NAMALWA (cell line): Measurements from ENCODE around the gene SLC43A2.
"Not testable (repeated sequence)": the region's sequence is repeated elsewhere in the genome, so short reads cannot be mapped to it uniquely, and the experiment has no call there.

Source experiments
- DNase-seq: peaks from one replicate; pipeline ENCODE4 v3.0.0-alpha.2; 2015; ENCODE audit warnings: low spot score

Gene SLC43A2

DNA sequence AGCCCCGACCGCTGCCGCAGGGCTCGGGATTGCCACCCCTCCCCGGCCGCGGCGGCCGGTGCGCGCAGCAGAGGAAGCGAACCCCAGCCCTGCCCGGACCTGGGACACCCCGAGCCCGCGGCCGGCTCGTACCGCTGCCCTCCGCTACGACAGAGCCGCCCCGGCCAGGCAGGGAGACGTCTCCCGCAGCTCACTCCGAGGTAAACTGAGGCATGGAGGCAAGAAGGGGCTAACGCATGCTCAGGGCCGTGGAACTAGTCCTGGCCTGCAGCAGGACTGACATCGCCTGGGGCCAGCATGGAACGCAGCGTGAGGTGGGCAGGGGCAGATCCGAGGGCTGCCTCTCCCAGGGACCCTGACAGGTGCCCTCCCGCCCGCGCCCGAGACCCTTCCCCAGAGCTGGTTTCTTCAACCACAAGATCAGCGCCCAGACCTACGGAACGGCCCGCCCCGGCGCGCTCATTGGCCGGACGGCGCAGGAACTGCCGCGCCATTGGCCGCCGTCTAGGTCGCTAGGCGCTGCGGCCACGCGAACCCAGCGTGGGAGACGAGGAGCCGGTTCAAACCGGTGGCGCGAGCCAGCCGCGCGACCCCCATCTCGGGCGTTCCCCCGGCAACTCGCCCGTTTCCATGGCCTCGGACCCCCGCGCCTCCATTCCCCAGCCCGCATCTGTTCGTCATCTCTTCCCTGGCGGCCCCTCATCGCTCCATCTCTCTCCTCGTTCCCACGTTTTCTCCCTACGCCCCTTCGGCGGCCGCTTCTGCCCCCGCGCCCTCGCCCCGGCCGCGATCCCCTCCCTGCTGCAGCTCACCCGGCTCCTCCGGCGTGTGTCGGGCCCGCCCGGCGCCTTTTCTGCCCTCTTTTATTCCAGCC, at the start of gene SLC43A2:
Gene SLC43A2 (minus strand): TSS at position 853 of the 874 bp plus-strand sequence. CDS start 960 bp downstream, outside the sequence.
- DNase-seq = peak; percentile 74

DNA sequence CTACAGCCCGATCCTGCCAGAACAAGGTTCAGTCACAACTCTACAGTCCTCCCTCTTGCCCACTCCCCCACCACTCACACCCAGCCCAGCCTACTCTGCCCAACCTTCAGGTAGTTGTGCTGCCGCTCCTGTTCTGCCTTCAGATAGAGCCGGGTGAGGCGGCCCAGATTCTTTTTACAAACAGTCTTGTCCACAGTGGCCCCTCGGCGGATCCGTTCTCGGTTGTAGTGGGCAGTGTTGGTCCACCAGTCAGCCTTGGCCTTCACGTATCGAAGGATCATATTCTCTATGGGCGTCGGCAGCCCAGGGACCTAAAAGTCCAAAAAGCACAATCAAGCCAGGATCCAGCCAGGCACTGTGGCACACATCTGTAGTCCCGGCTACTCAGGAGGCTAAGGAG, 47.8 kb upstream of the SLC43A2 start:
- no peak for DNase-seq

DNA sequence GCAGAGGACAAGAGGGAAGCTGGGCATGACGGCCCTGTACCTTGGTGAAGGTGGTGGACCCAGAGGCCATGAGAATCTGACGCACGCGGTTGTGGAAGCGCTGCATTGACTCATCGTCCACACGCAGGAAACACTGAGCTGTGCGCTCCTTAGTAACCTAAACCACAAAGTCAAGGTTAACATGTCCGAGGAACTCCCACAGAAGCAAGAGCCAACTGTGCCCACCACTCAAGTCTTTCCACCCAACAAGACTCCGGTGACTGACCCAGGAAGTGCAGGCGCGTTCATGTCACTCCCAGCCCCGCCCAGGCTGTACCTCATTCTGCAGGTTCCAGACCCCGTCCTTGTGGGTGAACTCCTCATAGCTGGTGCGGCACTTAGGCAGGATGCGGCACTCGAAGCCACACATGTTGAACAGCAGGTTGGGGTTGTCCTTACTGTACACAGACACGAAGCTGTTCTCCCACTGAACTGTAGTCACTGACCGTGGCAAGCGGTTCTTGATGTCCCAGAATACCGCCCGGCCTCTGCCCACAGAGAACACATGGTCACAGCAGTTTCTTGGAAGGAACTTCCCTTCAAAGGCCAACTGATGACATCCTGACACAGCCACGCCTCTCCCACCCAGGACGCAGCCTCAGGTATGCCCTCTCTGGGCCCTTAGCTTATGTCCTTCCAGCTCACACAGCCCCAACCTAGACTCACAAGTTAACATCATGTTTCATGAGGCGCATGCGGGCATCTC, 44.6 kb upstream of the SLC43A2 start:
- DNase-seq = no peak

DNA sequence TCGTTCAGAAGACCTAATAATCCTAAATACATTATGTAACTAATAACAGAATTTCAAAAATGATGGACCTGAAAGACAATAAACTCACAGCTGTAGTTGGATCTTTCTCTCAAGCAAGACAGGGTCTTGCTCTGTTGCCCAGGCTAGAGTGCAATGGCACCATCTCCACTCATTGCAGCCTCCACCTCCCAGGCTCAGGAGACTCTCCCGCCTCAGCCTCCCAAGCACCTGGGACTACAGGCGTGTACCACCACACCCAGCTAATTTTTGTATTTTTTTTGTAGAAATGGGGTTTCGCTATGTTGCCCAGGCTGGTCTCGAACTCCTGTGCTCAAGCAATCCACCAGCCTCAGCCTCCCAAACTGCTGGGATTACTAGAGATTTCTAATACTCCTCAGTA, 35.3 kb upstream of the SLC43A2 start:
- not testable (repeated sequence) for DNase-seq

DNA sequence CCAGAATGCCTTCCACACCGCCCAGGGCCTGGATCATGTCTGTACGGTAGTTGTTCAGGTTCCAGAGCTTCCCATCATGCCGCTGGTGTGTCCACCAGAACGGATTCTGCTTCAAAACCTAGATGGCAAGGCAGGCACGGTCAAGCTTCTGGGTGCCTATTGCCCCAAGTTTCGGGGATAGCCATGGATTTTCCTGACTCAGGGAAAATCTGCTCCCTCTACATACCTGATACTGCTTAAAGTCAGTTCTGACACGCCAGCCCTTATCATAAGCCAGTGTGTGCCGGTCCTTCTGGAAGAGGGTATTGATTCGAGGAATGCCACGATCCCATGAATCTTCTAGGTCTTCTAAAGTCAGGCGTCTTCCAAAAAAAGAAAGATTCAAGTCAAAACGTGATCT, 32.4 kb upstream of the SLC43A2 start:
- no peak for DNase-seq

DNA sequence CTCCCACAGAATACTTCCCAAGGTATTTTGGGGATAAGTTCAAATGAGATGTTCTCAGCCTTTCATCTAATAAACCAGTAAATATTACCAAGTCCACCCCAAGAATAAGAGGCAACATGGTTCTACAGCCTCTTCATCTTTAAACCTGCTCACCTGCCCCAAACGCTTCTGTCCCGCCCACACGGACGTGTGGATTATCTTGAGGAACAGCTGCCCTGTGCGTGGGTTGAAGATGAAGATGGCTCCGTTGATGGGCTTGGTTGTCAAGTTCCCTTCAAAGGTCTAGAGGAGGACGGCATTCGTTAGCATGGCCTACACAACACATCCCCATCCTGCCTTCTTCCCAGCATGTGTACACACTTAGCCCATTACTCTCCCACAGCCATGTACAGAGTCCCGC, 29.5 kb upstream of the SLC43A2 start:
- no peak for DNase-seq

DNA sequence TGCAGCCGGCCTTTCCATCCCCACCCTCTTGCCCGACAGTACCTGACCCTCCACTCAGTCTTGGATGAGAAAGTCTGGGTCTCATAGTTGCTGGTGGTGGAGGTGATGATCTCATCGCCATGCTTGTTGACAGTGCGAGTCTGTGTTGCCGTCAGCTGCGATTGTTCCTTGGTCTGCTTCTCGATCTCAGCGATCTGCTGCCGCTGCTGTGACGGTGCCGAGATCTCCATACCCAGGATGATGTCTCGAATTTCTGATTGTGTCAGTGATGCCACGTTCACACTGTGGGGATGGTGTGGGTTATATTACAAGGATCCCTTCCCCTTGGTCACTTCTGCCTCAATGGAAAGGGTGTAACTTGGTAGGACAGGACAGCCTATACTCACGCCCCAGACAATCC, 25.1 kb upstream of the SLC43A2 start:
- DNase-seq = no peak

DNA sequence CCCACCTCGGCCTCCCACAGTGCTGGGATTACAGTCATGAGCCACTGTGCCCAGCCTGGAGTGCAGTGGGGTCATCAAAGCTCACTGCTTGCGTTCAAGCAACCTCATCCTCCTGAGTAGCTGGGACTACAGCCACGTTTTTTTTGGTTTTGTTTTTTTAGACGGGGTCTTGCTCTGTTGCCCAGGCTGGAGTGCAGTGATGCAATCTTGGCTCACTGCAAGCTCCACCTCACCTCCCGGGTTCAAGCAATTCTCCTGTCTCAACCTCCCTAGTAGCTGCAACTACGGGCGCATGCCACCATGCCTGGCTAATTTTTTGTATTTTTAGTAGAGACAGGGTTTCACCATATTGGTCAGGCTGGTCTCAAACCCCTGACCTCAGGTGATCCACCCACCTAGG, 24.2 kb upstream of the SLC43A2 start:
- not testable (repeated sequence) for DNase-seq

DNA sequence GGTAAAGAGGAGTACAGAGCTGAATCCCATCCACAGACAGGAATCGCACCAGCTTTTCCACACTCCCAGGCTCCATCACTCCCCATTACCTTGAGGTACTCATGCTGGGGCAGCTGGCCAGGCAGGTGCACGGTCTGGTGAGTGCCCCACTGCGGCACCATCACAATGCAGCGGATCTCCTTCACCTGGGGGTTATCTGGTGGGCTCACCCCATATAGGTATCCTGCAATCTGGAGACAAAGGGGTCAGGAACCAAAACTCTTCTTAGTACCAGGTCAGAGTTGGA, 22.9 kb upstream of the SLC43A2 start:
- no peak for DNase-seq

DNA sequence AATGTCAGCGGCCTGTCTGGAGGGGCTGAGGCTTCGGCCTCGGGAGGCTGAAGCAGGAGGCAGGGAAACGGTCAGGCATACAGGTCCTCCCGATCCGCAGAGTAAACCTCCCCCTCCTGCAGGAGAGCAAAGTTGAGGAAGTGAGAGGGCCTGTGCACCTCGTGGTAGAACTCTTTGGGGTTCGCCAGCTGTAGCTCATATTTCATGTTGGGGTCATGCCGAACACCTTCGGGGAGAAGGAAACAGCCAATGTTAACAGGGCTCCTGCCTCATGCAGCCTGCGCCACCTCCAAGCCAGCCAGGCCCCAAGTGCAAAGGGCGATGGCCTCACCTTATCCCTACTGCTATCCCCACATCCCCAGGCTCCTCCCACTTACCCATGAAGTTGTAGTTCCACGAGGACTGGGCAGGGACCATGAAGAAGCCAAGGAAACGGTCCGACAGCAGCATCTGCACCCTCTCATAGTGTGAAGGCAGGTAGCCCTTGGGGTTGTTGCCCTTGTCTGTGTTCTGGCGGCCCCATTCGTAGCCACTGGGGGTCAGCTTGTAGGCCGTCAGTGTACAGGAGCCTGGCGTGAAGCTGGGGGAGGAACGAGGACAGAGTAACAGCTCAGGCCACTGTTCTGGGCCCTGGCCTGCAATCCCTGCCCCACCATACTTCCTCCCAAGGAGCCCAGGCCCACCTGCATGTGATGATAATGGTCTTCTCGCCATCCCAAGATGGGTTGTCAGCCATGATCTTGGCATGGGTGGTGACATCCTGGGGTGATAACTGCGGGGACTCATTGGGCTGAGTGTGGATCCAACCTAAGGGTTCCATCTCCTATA, 22.3 kb upstream of the SLC43A2 start:
- no peak for DNase-seq

DNA sequence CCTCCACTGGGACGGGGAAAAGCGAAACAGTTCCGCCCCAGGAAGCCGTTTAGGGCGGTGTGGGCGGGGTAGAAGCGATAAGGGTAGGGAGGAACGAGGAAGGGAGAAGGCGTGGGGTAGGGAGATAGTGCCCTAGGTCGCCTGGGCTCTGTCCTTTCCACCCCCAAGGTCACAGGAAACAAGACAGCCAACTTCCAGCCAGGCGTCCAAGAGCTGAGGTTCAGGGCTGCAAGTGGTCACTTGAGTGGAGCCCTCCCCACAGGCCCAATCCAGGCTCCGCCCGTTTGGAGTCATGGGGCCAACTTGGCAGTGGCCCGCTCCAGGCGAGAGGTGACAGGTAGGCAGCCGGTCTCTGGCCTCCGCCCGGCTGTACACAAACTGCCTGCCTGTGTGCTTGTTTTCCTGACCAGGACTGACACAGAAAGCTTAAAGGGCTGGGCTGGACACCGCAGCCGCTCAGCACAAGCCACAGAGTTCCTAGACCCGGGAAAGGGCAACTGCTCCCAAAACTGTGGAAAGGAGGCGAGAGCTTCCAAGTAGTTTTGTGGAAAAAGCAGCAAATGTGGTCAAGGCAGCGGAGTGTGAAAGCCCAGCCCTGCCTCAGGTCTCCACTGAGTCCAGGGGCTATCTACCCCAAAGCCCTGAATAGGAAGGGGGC, 21.3 kb upstream of the SLC43A2 start, which contains the start of gene RILP:
Gene RILP (minus strand): TSS at position 23 of the 658 bp plus-strand sequence. CDS start 62 bp downstream, outside the sequence.
- no peak for DNase-seq

DNA sequence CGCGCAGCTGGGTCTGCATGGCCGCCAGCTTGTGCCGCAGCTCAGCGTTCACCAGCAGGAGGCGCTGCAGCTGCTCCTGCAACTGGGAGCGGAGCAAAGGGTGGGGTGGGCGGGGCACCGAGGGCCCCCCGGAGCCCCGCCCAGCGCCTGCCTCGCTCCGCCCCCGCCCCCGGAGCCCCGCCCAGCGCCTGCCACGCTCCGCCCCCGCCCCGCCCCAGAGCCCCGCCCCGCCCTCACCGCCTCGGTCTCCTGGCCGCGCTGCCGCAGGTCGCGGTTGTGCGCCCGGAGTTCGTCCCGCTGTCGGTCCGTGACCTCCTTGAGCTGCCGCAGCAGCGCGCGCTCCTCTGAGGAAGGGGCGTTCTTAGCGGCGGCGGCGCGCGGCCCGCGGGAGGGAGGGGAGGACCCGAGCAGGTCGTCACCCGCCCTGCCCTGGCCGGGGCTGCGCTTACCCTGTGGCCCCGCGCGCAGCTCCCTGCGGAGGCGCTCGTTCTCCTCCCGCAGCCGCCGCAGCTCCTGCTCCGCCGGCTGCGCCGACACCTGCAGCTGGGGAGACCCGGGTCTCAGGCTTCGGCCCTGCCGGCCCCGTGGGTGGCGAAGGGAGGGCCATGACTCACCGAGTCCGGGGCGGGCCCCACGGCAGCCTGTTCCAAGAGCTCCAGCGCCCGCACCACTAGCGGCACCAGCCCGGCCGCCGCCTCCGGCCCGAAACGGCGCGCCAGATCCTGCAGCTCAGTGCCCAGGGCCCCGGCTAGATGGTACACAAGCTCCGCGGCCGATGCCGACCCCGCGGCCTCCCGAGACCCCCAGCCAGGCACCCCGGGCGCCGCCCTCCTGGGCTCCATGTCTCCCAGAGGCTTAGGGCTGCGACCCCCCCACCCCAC, 20.6 kb upstream of the SLC43A2 start:
- DNase-seq = peak; percentile 88

DNA sequence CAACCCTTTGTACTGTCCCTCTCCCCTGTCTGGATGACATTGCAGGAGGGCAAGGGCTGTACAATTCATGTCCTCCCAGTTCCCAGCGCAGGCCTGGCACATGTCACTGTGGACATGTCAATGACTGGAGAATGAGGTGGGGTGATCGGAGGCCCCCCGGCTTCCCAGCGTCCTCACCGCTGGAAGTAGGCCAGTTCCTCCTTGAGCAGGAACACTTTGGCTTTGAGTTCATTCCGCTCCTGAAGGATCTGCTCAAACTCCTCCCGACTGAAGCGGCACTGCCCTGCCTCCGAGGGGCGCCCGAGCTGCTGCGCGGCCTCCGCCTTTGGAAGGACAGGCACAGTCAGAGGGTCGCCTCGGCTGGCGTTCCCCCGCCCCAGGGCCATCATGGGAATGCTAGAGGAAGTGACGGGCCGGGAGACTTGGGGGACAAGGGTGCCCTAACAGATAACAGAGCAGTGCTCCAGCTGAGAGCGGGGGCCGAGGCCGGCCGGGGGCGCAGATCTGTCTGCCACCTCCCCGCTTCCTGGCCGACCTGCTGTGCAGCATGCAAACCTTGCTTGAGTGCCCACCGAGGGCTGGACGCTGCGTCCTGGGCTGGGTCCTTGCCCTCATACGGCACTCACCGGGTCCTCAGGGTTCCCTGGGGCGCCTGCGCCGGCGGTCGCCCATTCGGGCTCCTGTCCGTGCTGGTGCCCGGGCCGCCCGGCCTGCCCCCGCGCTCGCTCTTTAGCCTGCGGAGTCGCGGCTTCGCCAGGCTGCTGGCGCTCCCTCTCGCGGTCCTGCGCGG, 19.7 kb upstream of the SLC43A2 start:
- DNase-seq = no peak

DNA sequence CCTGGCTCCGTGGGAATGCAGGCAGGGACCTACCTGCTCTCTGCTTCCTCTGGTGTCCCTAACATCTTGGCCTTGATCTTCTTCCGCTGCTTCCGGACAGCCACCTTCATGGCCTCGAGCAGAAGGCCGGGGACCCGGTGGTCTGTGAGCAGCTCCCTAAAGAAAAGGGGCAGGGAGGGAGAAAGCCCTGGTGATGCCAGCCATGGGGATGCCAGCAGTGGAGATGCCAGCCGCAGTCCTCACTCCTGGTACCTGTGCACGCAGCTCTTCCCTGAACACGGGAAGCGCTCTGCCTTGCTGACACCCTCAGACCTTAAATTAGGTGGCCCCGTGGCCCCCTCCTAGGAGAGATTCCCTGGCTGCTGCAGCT, 19.2 kb upstream of the SLC43A2 start:
- no peak for DNase-seq

DNA sequence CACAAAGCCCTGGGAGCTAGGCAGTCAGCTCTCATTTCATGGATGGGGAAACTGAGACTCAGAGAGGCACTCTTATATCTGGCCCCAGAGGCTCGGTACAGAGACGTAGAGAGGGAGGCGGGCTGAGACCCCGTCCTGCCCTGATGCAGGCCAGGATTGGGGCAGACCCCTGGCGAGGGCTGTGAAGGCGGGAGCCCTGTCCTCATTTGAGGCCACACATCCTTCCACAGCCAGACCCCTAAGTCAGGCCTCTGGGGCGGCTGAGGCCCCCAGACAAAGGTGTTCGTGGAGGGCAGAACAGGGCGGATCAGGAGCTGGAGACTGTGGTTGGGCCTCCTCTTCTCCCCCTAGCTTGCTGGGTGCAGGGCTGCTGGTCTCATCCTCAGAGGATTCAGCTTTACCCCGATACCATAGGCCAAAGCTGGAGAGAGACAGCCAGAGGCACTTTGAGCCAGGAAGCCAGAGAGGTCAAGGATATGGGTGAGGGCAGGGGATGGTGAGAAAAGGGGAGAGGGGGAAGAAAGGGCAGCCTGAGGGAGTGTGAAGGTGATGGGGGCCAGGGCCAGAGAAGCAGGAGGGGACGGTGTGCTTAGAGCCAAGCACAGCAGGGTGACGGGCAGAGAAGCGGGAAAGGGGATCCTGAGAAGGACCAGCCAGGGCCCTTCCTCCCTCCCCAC, 17.7 kb upstream of the SLC43A2 start:
- DNase-seq = no peak

DNA sequence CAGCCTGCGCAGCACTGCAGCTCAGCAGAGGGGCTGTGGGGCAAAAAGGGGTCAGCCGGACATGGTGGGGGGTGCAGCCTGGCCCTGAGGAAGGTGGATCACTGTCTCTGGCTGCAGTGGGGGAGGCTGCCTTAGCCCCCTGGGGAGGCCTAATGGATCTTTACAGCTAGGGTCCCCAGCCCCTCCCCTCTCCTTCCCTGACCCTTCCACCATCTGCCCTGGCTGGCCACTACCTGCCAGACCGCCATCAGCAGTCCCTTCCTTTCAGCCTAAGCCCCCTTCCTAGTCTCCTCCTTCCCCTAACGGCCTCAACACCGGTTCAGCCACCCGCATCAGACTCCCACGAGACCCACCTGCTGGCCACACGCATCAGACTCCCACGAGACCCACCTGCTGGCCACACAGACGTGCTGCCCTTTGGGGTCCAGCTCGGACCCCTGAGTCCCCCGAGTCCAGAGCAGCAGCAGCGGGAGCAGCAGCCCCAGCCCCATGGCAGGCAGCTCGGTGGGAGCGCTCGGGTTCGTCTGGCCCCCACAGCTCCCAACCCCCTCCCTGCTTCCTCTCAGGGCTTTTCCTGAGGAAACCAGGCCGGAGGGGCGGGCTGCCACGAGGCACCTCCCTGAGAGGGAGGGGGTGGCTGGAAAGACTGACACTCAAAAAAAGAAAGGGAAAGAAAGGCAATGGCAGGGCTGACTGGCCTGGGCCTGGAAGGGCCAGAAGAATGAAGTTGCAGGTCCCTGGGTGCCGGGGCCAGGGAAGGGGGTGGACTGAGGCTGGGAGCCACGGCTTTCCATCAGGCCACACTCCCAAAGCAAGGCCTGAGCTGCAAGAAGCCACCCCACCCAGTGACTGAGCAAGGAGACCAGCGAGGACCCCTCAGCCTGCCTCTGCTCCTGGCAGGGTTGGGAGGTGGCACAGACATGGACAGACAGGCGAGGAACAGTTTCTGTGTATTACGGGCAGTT, 16.9 kb upstream of the SLC43A2 start, which contains the start of gene SCARF1:
Gene SCARF1 (minus strand): TSS at position 526 of the 965 bp plus-strand sequence. CDS start 35 bp downstream, at position 491.
- DNase-seq = no peak

DNA sequence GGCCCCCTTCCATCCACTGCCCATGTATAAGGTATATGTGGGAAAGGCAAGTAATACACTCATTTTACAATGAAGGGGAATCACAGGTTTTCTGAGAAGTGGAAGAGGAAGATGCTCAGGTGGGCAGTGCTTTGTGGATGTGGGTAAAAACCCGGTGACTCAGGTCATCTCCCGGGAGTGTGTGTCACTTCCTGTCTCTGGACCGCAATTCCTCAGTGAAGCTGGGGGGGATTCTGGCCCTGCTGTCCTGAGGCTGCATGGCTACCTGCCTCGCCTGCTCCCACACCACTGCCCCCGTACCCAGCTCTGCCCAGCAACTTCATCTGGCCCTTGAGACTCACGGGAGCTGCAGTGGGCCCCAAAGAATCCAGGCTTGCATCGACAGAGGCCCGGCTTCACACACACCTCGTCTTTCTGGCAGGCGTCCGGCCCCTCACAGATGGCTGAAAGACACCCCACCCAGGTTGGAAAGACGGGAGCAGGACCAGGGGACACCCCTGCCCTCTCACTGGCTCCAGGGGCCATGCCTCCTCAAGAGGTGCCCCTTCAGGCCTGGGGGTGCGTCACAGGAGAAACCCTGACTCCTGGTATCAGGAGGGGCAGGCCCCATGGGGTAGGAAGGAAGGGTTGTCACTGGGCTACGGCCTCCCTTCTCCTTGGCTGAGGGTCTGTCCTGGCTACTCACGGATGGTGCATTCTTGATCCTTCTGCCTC, 16.0 kb upstream of the SLC43A2 start:
- DNase-seq = no peak
